KBM-7 (cell line): ENCODE measurements around the gene ARID3C.
"Not testable (repeated sequence)": the region's sequence is repeated elsewhere in the genome, so short reads cannot be mapped to it uniquely, and the experiment has no call there.

Experiments
- DNase-seq: peaks from one replicate; pipeline ENCODE4 v3.0.0-alpha.2; 2015
- in situ Hi-C: fragments of 300-500 bp; cut with MboI; formaldehyde crosslinking; loops from 2 replicates; pipeline ENCODE4 v1.14.3; 2020; ENCODE audit warnings: low sequenced_read_pairs, low pct_unique_long_range_greater_than_20kb, mixed read lengths

The ARID3C gene

DNA sequence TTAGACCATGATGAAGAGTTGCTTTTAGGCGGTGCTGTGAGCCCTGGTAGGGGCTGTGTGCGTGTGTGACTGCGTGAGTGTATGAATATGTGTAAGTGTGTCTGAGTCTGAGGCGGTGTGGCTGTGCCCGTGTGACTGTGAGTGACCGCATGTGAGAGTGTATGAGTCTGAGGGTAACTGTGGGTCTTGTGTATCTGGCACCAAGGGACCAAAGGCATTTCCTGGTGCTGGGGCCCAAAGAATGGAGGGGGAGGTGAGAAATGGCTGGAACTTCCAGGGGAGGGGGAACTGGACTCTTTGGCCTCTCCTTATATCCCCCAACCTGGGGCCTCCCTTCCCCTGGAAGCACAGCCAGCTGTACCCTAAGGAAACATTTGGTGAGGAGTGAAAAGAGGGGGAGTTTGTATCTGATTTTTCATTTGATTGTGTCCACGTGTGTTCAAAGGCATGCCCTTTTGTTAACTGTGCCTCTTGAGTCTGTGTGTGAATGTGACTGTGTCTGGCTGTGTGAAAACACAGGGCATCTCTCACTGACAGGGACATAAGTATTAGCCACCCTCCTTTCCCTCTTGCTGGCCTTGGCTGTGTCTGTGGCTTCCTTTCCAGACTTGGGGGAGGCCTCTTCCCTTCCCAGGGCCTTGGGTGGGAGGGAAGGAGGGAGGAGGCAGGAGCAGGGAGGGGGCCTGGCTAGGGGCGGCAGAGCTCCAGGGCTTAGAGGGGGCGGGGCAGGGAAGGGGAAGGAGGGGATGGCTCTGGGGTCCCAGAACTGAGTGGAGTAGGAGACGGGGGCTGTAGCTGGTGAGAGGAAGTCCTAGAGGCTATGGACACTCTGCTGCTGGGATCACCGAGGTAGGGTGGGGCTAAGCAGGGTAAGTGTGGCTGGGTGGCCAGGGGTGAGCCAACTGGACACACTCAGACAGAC is 24.5 kb upstream of the ARID3C start:
- no peak for DNase-seq
- in situ Hi-C loops = no loop called here

- in situ Hi-C loops = no loop called here
Measured at GRCh38 chr9:34652602-34653000, 23.7 kb upstream of the ARID3C start.

DNA sequence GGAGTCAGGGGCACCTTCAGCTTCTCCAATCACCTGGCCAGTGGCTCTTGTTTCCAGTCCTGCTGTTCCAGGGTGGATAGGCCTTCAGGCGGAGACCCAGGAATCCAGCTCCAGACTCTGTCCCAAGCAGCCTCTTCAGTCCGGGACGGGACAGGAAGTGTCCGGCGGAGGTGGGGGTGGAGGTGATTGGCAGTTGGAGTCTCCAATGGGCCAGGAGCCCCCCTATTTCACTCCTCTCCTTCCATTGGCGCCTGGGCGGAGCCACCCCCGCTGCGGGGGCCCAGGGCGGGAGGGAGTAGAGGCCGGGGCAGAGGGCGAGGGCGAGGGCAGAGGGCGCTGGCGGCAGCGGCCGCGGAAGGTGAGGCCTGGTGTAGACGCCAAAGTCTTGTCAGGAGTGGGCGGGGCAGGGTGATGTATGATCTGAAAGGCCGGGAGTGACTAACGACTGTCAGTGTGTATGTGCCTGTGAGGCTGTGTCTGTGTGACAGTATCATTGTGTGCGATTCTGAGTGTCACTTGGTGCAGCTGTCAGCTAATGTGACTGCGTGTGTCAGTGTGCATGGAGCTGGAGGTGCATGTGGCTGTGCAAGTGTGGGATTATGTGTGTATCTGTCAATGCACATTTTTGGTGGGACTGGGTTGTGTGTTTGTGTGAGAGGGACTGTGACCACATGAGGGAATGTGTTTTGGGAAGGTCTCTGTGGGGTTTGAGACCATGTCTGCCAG is 23.2 kb upstream of the ARID3C start, which contains the start of gene IL11RA:
Gene IL11RA, plus strand, starts transcription at position 310 of the 726 bp plus-strand sequence. CDS start 3,033 bp downstream, outside the sequence.
- in situ Hi-C loops = no loop called here
- no peak for DNase-seq

More at GRCh38 chr9:34652602-34653000, 23.7 kb upstream of the ARID3C start:
- no peak for DNase-seq

DNA sequence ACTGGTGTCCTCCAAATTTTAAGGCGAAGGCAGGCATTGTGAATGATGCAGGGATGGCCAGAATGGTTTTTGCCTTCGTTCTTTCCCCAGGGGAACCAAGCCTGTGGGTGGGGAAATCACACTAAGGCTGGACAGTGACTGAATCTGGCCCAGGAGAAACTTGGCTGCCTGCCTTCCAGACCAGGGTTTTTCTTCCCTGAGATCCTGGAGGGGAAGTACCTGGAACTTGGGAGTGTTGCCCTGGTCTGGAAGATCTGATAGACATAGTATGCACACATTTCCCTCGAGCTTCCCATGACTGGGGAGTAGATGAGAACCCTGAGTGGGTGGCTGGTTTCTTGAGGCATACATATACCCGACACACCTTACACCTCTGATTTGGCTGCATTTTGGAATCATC is 22.5 kb upstream of the ARID3C start:
- DNase-seq = no peak
- in situ Hi-C loops = no loop called here

DNA sequence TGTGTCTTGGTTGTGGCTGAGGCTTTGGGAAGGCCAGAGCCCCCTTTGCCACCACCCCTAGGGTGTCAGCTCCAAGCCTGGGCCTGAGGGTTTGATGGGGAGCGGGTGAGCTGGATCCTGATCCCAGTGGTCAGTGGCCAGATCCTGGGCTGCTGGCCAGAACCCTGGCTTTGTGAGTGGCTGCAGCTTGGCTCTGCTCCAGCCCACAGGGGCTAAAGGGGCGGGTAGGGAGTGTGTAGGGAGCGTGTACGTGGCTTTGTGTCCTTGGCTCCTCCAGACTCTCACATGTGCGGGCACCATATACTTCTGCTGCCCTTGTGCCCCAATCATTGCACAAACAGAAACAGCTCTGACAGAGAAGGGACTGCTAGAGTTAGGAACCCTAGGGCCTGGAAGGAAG is 21.9 kb upstream of the ARID3C start:
- in situ Hi-C loops = no loop called here
- DNase-seq = no peak

- no peak for DNase-seq
- in situ Hi-C loops = no loop called here
Measured at GRCh38 chr9:34648673-34649072, 19.8 kb upstream of the ARID3C start.

DNA sequence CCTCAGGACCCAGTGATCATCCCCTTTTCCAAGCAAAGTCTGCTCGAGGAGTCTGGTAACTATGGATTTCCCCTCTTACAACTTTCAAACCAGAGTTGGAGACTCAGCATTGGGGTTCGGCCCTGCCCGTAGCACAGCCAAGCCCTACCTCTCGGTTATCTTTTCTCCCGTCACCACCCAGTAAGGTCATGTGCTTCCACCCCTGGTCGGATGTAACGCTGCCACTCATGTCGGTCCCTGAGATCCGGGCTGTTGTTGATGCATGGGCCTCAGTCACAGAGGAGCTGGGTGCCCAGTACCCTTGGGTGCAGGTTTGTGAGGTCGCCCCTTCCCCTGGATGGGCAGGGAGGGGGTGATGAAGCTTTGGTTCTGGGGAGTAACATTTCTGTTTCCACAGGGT is 18.8 kb upstream of the ARID3C start:
- in situ Hi-C loops = no loop called here
- no peak for DNase-seq

DNA sequence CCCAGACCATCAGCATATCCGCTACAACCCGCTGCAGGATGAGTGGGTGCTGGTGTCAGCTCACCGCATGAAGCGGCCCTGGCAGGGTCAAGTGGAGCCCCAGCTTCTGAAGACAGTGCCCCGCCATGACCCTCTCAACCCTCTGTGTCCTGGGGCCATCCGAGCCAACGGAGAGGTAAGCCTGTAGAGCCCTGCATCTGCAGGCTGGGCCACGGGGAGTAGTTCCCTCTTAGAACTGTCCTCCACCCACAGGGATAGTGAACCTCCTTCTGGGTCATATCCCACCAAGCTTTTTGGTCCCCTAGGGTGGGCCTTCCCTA is 18.2 kb upstream of the ARID3C start:
- in situ Hi-C loops = no loop called here
- no peak for DNase-seq

DNA sequence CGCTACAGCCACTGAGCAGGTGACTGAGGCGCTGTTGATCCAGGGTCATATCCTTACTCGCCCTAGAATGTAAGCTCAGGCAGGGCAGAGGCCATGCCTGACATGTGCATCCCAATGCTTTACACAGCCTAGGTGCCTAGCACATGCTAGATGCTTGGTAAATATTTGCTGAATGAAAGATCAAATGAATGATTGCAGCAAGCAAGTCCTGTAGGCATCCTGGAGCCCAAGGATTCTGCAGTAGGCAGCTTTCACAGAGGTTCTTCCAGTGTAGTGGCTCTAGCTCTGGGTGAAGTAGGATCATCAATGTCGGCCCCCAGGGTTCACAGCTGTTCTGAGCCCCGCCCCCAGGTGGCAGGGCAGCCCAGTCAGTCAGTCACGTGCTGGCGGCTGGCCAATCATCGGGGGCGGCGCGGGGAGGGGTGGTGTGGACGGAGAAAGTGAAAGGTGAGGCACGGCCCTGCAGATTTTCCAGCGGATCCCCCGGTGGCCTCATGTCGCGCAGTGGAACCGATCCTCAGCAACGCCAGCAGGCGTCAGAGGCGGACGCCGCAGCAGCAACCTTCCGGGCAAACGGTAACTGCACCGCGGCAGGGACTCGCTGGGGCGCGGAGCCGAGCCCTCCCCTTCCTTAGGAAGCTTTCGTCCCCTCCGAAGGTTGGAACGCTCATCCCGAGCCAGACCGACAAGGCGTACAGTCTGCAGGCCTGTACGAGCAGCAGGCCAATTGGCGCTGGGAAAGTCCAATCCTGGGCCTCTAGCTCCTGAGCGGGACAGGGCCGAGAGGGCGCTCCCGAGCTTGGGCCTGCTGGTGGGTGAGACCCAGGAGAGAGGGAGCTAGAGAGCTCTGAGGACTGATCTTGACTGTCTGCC is 17.6 kb upstream of the ARID3C start, which contains the start of gene GALT:
Gene GALT, plus strand, starts transcription at position 465 of the 873 bp plus-strand sequence. Its CDS starts 30 bp downstream, at position 495.
- in situ Hi-C loops = no loop called here
- peak; percentile 96 for DNase-seq

DNA sequence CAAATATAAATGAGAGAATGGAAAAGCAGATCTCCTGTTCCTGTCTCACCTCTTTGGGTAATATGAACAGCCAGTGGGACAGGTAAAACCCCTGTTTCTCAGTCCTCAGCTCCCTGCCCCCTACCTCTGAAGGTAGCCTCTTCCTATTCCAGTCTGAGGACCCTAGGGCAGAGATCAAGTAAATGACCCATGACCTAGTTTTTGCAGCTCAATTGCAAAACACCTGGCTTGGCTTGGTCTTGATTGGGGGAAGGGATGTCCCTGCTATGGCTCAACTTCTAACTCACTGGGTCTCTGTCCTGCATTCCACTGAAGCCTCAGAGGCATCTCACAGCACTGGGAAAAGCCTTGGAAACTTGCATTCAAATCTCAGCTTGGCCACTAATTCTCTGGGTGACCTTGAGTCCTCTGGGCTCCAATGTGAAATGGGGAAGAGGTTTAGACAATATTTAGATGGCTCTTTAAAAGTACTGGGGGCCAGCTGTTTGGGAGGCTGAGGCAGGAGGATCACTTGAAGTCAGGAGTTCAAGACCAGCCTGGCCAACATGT is 16.0 kb upstream of the ARID3C start:
- no peak for DNase-seq
- in situ Hi-C loops = no loop called here

DNA sequence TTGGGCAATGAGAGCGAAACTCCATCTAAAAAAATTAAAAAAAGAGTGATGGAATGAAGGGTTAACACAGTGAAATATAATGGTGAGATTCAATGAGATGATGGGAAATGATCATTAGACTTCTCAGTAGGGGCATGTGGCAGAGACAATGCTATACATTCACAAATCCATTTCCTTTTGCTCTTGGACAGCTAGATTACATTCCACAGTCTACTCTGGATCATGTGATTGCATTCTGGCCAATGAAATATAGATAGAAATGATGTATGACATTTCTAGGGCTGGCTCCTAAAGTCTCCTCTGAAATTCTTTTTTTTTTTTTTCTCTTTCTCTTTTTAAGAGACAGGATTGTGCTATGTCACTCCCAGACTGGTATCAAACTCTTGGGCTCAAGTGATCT is 13.8 kb upstream of the ARID3C start:
- in situ Hi-C loops = no loop called here
- no peak for DNase-seq

DNA sequence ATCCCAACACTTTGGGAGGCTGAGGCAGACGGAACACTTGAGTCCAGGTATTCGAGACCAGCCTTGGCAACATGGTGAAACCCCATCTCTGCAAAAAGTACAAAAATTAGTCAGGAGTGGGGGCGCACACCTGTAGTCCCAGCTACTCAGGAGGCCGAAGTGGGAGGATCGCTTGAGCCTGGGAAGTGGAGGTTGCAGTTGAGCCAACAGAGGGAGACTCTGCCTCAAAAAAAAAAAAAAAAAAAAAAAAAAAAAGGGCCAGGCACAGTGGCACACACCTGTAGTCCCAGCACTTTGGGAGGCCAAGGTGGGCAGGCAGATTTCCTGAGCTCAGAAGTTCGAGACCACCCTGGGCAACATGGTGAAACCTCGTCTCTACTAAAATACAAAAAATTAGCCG is 10.5 kb upstream of the ARID3C start:
- DNase-seq, in situ Hi-C loops: not testable (repeated sequence)

DNA sequence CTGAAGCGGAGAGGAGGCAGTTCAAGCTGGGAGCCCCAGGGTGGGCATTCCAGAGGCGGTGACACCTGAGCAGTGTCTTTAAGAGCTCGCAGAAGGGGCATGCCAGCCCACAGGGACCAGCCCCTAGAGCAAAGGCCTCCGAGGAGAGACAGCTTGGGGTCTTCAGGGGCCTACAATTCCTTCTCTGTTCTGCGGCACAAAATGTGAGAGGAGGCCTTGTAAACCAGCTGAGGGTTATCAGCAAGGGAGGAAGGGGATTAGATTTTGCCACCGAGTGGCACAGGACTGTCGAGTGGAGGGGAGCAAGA is 9.2 kb upstream of the ARID3C start:
- in situ Hi-C loops = no loop called here
- DNase-seq = no peak

- DNase-seq = peak; percentile 94
Measured at GRCh38 chr9:34637356-34638137, 8.7 kb upstream of the ARID3C start, which contains the start of gene SIGMAR1. Gene SIGMAR1, minus strand, starts transcription at chr9:34637787. Its CDS starts 90 bp downstream, at chr9:34637697.

GRCh38 chr9:34636791-34637355 is 8.0 kb upstream of the ARID3C start:
- in situ Hi-C loops = no loop called here

More at GRCh38 chr9:34637356-34638137, 8.7 kb upstream of the ARID3C start, which contains the start of gene SIGMAR1:
- in situ Hi-C loops = no loop called here

GRCh38 chr9:34635556-34635955 is 6.7 kb upstream of the ARID3C start:
- in situ Hi-C loops = no loop called here
- DNase-seq = no peak

More at GRCh38 chr9:34636791-34637355, 8.0 kb upstream of the ARID3C start:
- no peak for DNase-seq

DNA sequence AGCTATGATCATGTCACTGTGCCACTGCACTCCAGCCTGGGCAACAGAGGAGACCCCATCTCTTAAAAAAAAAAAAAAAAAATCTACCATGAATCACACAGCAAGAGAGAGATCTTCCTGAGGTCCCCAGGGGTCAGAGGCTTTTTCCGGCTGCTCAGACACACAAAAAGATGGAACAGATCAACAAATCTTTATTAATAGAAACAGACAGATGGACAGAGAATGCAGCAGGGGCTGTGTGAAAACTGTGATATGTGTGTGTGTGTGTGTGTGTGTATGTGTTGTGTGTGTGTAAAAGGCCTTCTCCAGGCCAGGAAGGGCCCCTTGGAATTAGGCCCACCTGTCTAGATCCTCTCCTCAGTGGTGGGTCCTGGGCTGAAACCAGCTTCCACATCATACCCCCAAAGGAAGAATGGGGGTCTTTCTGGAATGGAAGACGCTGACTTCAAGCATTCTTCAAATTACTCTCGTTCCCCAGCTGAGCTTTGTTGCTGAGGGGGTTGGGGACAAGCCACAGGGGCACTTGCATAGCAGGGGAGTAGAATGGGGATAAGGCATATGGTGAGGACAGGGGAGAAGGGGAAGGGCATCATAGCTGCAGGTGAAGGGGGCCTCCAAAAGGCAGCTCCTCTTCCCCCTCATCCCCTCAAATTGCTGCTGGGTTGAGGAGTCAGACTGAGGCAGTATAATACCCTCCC is 5.8 kb upstream of the ARID3C start:
- DNase-seq = no peak
- in situ Hi-C loops = no loop called here
